HL-60/S4 (cell line): ENCODE results near the gene CCDC142.

Experiments used
- in situ Hi-C: fragments of 300-500 bp; cut with MboI; formaldehyde crosslinking; loops from 2 replicates; pipeline ENCODE4 v1.14.3; 2022; ENCODE audit warnings: low sequenced_read_pairs

CCDC142 gene

DNA sequence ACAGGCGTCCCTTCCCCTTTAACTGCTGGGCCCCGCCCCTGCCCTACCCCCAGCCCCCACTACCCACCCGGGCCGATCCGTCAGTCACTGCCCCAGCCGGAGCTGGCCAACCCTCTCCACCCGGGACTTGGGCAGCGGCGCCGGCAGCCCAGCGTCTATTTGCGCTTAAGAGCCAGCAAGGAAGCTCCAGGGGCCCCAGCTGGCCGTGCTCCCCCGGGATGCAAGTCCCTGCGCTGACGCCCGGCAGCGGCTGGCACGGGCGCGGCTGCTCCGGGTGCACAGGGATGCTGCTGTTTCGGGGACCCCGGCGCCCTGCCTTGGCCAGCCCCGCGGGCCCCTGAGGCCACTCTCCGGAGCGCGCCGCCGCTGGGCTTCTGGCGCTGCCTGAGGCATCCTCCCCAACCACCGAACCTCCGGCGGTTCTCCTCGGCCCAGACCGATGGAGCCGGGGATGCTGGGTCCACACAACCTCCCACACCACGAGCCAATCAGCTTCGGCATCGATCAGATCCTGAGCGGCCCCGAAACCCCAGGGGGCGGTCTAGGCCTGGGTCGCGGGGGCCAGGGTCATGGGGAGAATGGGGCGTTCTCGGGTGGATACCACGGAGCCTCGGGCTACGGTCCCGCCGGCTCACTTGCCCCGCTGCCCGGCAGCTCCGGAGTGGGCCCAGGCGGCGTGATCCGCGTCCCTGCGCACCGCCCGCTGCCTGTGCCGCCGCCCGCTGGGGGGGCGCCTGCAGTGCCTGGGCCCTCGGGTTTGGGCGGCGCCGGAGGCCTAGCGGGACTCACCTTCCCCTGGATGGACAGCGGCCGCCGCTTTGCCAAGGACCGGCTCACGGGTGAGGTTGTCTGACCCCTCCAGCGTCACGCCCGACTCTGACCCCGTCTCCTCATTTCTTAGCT is 31.8 kb upstream of the CCDC142 start, which contains the start of gene TLX2:
Gene TLX2 (plus strand): TSS at position 83 of the 903 bp plus-strand sequence. CDS start 357 bp downstream, at position 440.
- in situ Hi-C loops = no loop called here

DNA sequence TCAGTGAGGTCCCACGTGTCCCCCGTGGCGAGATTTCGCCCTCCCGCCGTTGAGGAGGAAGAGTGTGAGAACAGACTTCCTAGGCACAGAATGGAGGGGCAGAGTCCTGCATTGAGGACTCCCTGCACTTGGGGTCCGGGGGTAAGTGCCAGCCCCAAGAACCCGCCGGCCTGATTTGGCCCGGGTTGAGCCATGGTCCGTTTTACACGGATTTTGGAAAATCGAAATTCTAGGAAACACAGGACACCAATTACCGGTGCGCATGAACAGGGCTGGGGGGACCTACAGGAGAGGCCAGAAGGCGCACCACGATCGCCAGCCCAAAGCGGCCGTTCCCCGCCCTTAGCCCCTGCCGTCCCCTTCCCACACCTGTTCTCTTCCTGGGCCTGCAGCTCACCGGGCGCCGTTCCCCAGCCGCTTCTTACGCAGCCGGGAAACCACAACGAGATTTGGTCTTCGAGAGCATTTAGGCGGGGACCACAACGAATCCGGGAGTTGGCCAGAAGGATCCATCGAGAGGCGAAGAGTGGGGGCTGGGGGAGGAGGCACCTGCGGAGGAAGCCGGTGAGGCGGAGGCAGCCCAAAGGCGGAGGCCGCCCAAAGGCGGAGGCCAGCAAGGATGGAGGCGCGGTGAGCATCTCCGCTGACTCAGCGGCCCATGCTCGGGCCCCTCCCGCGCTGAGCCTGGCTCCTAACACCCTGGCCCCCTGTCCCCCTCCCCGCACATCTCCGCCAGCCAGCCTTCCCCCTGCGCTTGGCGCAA is 31.0 kb upstream of the CCDC142 start:
- in situ Hi-C loops = no loop called here

DNA sequence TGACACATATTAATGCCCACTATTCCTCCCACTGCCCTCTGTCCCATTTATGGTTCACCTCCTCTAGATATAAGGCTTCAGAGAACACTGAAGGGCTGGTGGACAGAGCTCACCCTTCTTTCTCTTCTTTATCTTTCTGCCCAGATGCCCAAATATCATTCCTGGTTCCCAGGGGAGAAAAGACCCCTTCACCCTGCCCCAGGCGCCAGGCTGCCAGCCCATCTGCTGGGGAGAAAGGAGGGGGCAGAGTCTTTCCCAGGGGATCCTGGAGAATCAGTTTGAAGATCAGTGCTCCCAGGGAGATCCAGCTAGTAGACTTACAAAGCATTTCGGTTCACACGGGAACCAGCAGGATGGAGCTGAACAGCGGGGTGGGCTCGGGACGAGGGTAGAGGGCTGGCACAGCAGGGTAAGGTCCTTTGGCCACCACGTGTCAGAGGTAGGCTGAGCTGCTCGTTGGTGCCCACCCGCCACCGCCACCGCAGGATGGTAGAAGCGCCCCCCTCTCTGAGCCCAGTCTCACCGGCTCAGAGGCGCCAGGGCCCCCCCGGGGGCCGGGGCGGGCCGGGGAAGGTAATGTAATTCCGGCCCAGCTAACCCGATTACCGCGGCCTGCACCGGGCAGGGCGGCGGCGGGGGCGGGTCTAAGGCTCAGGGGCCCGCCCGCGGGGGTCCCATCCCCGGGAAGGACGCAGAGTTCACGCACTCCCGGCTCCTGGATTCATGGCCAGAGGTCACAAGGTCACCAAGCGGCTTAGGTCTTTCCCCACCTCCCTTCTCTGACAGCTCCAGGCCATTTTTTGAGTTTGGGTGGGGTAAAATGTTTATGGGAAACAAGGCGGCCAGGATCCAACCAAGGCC is 30.2 kb upstream of the CCDC142 start:
- in situ Hi-C loops = no loop called here

DNA sequence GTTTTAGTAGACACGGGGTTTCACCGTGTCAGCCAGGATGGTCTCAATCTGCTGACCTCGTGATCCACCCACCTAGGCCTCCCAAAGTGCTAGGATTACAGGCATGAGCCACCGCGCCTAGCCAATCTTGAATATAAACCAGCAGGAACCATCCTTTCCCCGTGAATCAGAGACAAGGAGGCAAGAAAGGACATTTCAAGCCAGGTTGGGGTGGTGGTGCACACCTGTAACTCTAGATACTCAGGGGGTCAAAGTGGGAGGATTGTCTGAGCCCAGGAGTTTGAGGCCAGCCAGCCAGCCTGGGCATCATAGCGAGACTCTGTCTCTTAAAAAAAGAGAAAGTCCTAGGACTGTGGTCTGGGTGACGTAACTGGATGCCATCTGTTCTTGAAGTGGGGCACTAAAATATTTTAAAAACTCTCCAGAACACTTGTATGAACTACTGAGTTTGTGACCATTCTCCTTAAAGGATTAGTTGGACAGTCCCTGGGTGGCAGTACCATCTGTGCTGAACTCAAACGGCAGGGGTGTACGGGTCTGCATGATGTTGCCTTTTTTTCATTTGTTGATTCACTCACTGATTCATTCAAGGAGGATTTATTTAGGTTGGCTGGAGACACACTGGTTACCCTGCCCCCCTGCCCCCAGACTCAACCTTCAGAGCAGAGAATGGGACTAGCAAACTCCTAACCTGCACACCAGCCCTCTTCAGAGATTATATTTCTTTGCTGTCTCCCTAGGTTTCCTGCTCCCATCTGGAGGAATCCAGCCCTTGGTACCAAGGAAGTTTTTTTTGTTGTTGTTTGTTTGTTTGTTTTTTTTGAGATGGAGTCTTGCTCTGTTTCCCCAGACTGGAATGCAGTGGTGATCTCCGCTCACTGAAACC is 28.5 kb upstream of the CCDC142 start:
- in situ Hi-C loops = no loop called here

DNA sequence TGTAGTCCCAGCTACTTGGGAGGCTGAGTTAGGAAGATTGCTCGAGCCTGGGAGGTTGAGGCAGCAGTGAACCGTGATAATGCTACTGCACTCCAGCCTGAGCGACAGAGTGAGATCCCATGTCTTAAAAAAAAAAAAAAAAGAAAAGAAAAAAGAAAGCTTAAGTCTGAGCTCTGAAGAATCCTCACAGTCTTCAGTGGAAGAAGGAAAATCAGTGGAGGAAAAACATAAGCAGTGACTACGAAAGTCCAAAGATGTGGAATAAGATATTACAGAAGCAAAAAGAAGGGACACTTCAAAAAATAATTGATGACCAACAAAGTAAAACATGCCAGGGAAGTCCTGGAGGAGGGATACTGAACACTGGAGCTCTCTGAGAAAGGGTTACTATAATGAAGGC is 27.5 kb upstream of the CCDC142 start:
- in situ Hi-C loops = no loop called here

DNA sequence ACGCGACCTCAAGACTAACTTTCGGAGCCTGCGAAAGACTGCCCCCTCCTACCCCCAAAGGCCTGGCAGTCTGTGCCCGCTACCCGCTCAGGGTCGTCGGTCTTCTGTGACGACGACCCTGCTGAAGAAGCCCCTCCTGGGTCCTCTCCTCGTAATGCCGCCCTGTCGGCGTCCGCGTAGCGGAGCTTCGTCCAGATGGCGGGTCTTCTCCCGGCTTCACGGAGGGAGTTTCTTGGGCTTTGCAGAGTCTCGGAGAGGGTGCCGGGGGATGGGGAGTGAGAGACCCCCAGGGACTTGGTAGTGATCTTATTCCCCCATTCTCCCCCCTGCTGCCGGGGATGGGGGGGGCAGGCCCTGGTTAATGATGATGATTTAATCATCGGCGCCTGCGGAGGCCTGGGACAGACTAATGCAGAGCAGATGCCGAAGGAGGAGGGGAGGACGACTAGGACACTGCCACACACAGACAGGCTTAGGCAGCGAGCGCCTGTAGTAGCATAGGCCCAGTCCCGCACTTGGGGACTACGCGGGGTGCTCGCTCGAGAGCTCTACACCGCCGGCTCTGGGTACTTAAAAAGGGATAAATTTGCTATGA is 25.2 kb upstream of the CCDC142 start:
- in situ Hi-C loops = no loop called here

DNA sequence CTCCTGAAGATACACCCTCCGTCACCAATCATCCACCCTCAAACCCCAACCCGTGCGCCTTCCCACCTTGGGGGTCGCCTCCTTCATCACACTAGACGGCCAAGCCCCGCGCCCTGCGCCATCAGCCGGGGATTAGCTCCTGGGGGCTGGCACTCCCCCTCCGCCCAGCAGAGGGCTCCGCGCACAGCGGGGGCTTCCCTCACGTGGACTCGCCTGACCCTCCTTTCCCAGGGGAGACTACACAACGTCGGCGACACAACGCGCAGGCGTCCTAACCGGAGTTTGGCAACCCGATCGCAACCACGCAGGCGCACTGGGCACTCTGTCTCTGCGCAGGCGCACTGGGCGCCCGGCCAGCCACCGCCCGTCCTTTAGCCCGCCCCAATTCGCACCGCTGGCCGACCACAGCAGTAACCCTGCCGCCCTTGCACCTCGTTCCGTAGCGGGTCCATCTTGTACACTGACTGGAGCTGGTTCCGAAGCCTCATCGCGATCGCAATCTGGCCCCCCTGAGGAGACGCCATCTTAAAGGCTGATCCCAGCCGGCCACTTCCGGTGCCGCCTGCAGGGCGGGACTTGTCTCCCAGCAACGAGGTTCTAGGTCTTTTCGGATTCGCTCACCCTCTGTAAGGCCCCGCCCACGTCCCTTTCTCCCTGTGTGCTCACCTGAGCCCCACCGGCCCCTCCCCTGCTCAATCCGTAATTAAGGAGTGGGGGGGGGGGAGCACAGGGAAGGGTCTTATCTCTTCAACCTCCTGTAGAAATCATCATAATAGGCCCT is 24.5 kb upstream of the CCDC142 start, which contains the start of gene PCGF1:
Gene PCGF1 (minus strand): TSS at position 551 of the 781 bp plus-strand sequence. CDS start 27 bp downstream, at position 524.
- in situ Hi-C loops = no loop called here

DNA sequence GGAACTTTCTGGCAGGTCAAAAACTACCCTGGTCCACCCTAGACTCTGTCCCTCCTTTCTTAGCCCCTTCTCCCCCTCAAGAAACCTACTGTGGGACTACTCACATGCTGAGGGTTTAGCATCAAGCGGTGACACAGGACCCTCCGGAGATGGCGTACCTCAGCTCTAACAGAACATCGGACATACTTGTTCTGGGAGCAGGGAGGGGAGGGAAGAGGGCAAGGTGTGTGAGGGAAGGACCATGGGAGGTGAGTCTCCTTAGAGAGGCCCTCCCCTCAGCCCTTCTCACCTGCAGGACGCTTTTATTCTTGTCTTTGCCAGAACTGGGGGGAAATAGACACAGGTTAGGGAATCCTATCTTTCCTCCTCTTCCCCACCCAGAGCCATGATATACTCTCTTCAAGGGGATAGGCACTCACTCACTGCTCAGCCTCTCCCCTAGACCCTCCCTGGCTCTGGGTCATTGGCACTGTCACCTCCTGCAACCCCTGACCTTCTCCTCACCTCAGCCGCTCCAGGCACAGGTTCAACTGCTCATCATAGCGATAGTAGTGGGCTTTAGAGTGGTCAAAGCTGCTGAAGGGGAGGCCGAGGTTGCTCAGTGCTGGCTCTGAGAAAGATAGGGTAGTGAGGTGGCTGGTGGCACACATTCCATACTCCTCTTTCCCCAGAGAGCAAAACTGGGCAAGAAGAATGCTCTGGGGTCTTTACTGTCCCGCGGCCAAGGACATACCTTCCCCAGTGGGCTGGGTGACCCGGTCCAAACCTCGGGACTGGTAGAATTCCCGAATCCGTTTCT is 22.8 kb upstream of the CCDC142 start:
- in situ Hi-C loops = no loop called here

DNA sequence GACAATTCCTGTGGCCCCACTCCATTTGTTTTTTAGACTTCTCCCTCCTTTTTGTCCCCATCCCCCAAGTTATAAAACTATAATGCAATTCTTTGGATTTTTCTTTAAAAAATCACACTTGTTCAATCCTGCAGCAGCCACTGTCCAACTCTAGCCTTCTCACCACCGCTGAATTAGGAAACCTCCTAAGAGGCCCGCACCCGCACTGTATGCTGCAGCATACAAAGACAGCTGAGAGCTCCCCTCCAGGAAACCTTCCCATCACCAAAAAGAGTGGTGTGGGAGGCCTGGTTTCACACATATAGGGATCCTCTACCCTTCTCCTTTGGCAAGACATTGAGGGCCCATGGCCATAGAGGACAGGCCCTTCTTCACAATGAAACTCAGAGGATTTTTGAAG is 21.8 kb upstream of the CCDC142 start:
- in situ Hi-C loops = no loop called here

DNA sequence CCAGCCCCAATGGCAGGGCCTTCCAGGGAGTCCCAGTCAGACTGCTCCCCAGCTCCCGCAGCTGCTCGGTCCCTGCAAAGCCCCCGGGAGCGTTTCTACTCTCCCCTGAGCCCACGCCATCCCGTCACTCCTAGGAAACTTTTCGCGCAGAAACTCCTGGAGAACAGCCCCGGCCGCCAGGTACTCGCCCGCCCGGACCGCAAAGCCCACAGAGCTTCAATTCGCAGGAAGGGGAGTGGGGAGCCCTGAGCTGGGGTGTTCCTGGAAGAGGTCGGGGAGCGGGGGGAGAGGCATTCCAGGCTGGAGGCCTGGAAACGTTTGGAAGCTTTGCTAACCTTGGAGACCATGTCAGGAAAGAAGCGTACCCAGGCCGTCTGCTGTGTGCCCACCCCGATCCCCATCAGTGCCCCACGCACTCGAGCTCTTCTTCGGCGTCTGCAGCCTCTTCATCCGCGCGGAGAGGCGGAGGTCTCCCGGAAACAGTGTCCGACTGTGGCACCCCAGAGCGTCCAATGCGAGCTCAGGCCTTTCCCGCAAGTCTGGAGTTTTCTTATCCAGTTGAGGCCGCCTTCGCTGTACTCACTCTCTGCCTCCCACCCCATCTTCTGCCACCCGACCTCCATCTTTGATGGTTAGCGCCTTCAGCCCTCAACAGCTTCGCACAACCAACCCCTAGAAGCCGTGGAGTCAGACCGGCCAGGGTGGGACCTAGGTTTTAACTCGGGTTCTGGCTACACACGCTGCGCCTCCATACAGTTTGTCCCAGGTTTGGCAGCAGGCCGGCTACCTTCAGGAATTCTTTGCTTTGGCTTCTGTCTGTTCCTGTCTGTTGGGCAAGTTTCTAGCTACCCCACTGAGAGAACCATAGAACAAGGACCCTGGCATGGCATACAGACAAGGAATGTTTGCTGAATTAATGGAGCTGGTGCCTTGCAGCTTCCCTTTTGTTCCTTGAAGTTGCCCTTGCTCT is 21.0 kb upstream of the CCDC142 start:
- in situ Hi-C loops = no loop called here

DNA sequence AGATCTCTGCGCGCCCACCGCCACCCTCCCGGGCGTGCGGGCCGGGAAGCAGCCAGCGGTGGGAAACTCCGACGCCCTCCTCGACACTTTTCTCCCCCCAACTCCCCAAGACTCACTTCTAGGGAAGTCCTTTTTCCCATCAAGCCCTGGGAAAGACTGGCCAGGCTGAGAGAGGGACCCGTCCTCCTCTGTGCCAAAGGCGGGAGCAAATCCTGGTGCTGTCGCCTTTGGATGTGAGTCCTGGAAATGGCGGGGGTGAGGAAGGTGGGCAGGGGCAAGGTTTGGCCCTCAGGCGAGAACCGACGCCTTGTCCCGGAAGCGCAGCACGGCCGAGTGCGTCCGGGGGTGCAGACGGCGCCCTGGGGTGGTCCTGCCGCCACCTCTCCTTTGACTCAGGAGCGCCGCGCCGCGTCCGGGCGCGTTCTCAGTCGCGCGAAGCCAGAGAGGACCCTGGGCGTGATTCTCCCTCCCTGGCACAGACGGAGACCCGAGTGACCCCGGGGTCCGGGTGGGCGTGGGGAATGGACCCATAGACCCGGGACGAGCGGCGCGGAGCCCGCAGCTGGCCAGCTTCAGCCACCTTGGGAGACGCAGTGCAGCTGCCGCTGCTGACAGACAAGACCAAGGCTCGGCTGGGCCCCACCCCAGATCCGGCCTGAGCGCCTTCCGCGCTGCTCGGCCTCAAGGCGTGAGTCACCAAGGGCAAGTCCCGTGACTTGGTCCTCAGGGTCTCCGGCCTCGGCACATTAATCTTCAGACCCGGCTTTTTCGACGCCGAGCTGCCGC is 20.1 kb upstream of the CCDC142 start:
- in situ Hi-C loops = no loop called here

DNA sequence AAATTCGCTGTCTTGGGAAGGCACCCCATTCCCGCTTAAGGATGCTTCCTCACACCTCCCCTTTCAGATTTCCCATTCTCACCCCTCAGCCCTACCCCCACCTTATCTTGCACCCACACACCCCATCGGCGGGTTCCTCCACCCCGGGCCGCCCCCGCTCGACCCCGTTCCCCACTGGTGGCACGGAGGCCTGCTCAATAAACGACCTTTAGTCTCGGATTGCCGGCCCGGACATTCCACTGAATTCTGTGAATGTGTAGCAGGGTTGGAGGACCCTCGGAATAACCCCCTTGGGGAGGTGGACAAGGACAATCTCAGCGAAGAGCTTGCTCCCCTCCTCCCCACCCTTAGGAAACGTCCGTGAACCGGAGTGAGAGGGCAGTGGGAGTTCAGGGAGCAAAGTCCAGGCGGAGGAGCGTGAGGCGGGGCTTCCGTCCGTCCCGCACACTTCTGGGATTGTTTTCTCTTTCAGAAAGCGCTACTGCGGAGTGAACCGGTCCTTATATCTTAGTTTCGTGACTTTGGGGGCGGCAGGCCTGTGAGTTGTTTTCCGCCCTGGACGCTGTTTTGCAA is 19.4 kb upstream of the CCDC142 start:
- in situ Hi-C loops = no loop called here

DNA sequence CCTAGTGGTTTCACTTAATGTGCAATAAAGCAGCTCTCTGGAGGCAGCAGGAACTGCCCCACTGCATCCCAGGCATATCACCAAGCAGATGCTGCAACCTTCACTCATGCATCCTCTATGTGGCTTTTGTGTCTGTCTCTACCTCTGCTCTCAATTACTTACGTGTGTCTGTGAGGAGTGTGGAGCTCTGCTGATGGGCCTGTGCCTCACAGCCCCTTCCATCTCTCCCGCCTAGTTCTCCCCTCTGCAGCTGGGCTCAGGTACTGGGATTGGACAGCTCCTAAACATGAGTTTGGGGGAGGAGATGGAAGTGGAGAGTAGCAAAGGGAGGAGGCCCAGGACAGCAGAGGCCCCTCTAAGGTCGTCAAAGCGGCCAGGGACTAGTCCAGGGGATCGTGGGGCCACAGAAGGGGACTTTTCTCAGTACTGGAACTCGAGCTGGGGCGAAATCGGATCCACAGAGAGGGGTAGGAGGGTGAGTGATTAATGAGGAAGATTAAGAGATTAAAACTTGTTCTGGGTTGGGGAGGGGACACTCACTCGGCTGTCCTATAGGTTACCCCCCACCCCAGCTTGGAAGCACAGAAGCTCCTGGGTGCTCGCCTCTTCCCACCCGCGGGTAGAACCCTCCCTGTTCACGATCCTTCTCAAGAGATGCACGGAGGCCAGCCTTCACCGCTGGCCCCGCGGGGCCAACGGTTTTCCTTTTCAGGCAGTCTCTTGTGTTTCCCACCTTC is 18.7 kb upstream of the CCDC142 start:
- in situ Hi-C loops = no loop called here

DNA sequence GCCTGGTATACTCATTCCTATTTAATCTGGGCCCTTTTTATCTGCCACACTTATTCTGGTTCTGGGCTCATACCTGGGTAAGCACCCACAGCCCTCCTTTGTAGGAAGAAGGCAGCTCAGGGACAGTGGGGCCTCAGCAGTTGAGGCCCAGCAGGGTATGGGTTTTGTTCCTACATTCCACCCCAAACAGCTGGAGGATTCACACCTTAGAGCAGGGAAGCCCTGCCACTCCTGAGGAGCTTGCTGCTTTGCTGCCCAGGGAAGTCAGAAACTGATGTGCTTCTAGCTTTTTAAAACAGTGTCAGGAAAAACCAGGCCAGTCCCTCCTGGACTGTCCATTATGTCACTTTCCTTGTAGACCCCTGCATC is 17.8 kb upstream of the CCDC142 start:
- in situ Hi-C loops = no loop called here

DNA sequence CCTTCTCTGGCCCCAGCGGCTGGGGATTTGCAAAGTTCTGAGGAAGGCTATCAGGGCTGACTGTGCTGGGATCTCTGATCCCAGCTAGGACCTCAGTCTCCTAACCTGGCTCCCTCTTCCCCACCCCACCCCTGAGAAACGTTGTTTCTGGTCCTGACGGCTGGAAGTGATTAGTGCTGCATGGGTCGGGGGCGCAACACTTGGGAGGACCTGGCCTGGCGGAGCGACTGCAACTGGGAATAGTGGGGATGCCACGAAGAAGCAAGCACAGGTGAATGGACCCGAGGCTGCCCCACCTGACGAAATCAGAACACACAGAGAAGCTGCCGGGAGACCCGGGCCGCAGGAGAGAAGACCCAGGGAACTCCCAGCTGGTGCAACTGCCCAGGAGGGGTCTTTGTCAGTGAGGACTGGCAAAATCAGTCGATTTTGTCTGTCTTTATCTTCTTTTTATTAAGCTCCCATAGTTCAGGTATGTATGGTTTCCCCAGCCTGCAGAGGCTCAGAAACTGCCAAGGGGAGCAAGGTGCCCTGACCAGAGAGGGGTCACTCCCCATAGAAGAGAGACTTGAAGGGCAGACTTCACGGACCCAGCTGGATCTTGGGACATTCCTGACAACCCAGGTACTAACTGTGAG is 17.3 kb upstream of the CCDC142 start:
- in situ Hi-C loops = no loop called here
